ENCODE data around the gene OXNAD1. TPM values are rescaled to one million over a fixed set of nuclear protein-coding genes. Genes with fewer than 3 reads are reported as not detected.

The OXNAD1 gene
- total RNA-seq, 1 donor from 2014 or later, result 16.4 TPM

- no peak for DNase-seq
These were observed 14.2 kb downstream of the OXNAD1 start for GRCh38 chr3:16279010-16279801.

- no peak for DNase-seq
These were observed 15.7 kb downstream of the OXNAD1 start for GRCh38 chr3:16280671-16281070.

- DNase-seq, result no peak
These were observed 19.6 kb downstream of the OXNAD1 start for GRCh38 chr3:16284633-16285032.

GRCh38 chr3:16286161-16286560 is 21.1 kb downstream of the OXNAD1 start:
- DNase-seq, result no peak

GRCh38 chr3:16286751-16287543 is 21.9 kb downstream of the OXNAD1 start:
- no peak for DNase-seq

- no peak for DNase-seq
These were observed 23.7 kb downstream of the OXNAD1 start for GRCh38 chr3:16288664-16289063.

- no peak for DNase-seq
These were observed 24.3 kb downstream of the OXNAD1 start for GRCh38 chr3:16289144-16289889.

- no peak for DNase-seq
These were observed 25.2 kb downstream of the OXNAD1 start for GRCh38 chr3:16290007-16290826.

GRCh38 chr3:16290827-16291196 is 25.8 kb downstream of the OXNAD1 start:
- no peak for DNase-seq

GRCh38 chr3:16294844-16295243 is 29.8 kb downstream of the OXNAD1 start:
- no peak for DNase-seq

GRCh38 chr3:16295298-16295890 is 30.4 kb downstream of the OXNAD1 start:
- DNase-seq, result no peak

GRCh38 chr3:16297997-16298885 is 33.2 kb downstream of the OXNAD1 start:
- DNase-seq, result no peak

GRCh38 chr3:16298891-16299290 is 33.9 kb downstream of the OXNAD1 start:
- DNase-seq, result no peak

- no peak for DNase-seq
These were observed 34.7 kb downstream of the OXNAD1 start for GRCh38 chr3:16299746-16300145.

- no peak for DNase-seq
These were observed 35.3 kb downstream of the OXNAD1 start for GRCh38 chr3:16300307-16300706.

- DNase-seq, result no peak
These were observed 35.9 kb downstream of the OXNAD1 start for GRCh38 chr3:16300881-16301359.

GRCh38 chr3:16301507-16301906 is 36.5 kb downstream of the OXNAD1 start:
- DNase-seq, result no peak

- no peak for DNase-seq
These were observed 37.1 kb downstream of the OXNAD1 start for GRCh38 chr3:16302082-16302631.

GRCh38 chr3:16303037-16303575 is 38.1 kb downstream of the OXNAD1 start:
- no peak for DNase-seq

All from occipital lobe (tissue), 2 donors.